Renal pelvis (tissue), 4 donors: ENCODE results near the gene CD55. TPM values are rescaled to one million over a fixed set of nuclear protein-coding genes. Genes with fewer than 3 reads are reported as not detected.

ENCODE experiments used
- DNase-seq: peaks from one replicate; pipeline ENCODE4 v3.0.0-alpha.2; 2013
- polyA plus RNA-seq, 3 donors: library from polyadenylated mRNA; unstranded; fragments of 120-200 nt; gene quantifications; one replicate each; pipeline ENCODE4 v1.2.1, GENCODE V29; 2013; ENCODE audit not compliant: insufficient read length in 3 of 3

CD55 gene
- polyA plus RNA-seq, 3 donors, result 37.2 to 49.6 (median 44.6) TPM

DNA sequence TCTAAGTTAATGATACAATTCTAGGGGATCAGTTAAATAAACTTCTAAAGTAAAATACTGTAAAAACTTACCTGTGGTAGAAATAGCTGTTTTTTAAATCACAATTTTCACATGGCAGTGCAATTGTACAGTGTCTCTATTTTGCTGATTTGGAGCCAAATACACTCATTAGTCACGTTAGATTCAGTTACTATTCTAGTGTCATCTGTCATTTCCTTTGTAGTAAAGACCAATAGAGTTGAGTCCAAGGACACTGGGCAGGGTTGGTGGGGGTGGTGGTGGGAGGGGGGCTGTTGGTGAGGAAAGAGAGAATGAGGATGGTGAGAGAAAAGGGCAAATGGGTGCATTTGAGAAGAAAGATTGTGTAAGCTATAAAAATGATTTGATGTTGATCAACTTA is 33.6 kb downstream of the CD55 start:
- DNase-seq, result no peak

DNA sequence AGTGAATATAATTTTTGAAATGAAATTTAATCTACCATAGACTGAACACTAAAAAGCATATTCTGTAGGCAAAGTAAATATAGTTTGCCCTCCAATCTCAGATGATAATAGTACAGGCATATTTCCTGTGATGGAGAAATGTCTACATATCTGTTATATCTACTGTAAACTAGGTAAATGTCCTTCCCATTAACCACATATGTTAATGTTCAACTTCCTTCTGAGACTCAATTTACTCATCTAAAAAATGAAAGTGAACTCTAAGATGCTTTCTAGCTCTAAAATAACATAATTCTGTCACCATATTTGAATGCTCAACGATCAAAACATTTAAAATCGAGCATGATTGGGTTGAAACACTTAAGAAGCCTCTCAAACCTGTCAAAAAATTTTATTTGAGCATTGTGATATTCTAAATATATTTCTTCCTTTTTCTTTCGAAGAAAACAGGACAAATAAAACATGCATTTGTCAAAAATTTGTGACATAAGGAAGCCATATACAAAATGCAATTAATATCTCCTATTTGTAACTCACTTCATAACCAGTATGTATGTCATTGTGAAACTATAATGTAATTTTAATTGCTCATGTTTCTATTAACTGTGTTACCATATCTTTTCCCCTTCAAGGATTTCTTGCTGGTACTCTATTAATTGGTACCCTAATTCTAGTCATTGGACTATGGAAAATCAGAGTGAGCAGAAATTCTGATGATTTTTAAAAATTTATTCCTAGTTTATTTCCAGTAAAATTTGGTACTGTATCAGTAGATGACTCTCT is 34.2 kb downstream of the CD55 start:
- no peak for DNase-seq

DNA sequence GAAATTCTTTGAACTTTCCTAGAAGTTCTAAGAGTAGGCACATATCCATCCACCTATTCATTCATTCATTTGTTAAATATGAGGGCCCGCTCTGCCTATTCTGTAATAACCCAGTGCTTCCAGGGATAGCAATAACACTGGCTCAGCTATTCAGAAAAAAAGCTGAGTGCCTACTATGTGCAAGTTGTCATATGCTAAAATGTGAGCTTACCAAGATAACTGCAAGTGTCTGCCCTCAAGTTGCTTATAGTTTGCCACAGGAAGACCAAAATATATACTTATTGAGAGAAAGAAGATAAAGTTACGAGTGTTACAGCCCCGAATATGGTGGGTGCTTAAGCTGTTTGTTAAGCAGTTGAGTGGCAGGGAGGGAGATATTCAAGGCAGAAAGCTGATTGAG is 39.6 kb downstream of the CD55 start:
- no peak for DNase-seq

GRCh38 chr1:207361889-207362288 is 40.4 kb downstream of the CD55 start:
- DNase-seq, result no peak

DNA sequence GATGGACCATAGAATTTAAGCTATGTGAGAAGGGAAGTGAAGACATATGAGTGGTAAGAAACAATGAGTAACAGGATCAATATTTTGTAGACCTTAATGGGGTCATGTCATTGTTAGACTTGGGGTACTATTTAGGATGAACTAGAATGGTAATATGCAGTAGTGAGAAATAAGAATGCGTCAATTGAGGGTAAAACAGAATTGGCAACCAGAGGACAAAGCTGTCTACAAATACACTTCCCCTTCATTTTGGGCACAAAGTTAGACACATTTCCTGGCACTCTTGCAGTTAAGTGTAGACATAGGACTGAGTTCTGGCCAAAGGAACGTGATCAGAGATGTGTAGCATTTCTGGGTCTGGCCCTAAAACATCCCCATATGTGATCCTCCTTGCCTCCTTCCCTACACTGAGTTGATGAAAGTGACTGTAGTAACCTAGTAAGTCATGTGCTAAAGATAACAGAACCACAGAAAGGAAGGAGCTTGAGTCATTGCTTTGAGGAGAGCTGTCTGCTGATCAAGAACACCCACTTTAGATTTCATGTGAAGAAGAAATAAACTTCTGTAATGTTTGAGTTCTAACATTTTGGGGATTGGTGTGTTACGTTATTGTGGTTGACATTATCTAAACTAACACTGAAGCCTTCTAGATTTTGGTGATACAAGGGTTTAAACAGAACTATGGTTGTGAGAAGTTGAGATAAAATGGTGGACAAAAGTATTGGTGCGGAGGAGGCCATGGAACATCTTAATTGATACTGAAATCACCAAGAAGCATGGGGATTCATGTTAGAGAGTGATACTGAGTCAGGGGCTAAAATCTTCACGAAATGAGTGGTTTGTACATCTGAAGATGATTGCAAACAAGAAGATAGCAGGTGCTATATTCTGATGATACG is 41.7 kb downstream of the CD55 start:
- DNase-seq, result no peak

- DNase-seq, result no peak
These were observed 42.4 kb downstream of the CD55 start for GRCh38 chr1:207363871-207364270.

DNA sequence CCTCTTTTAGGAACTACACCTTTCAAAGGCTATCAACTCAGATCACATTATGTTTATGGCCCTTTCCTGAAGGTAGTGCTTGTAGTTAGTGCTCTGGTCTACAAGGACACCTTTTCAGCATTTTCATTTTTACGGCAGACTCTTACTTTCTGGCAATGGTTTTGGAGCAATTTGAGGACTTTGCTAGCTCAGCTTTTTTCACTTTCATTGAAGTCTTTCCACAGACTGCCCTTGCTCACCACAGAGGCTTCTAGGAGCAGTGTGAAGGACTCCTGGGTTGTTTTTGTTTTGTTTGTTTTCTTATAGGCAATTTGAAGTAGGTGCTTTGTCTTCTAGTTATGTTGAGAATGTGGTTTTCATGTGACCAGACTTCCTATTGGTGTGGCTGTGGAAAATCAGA is 43.1 kb downstream of the CD55 start:
- no peak for DNase-seq

GRCh38 chr1:207365063-207365462 is 43.6 kb downstream of the CD55 start:
- no peak for DNase-seq

DNA sequence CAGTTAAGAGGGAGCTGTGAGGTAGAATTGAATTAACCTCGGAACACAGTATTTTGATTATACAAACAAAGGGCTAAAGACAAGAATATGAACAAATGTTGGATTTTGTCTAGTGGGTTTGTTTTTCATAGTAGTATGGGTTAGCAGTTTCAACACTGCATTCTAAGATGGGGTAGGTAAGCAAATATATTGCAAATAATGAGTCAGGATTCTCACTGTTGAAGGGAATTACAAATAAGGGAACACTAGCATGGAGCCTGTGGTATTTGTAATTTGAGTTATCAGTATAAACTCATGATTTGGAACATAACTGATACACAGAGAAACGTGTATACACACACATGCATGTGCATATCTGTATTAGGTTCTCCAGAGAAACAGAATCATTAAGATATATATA is 44.5 kb downstream of the CD55 start:
- DNase-seq, result no peak

- DNase-seq, result no peak
These were observed 67.2 kb downstream of the CD55 start for GRCh38 chr1:207388721-207389120.

GRCh38 chr1:207389728-207390464 is 68.4 kb downstream of the CD55 start:
- DNase-seq, result no peak

DNA sequence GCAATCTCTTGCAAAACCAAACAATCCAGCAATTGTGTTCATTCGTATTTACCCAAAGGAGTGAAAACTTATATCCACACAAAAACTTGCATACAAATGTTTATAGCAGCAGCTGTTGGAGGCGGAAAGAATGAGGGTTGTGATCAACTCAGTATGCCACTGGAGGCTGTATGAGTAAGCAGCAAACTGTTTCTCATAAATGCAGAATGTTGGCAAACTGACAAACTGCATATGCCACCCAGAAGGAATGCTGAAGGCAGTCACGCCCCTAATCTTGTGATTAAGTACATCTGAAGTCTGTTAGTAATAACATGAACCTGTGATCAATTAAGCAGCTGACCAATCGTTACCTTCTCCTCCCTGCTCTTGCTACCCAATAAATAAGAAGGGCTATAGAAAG is 72.1 kb downstream of the CD55 start:
- DNase-seq, result no peak

DNA sequence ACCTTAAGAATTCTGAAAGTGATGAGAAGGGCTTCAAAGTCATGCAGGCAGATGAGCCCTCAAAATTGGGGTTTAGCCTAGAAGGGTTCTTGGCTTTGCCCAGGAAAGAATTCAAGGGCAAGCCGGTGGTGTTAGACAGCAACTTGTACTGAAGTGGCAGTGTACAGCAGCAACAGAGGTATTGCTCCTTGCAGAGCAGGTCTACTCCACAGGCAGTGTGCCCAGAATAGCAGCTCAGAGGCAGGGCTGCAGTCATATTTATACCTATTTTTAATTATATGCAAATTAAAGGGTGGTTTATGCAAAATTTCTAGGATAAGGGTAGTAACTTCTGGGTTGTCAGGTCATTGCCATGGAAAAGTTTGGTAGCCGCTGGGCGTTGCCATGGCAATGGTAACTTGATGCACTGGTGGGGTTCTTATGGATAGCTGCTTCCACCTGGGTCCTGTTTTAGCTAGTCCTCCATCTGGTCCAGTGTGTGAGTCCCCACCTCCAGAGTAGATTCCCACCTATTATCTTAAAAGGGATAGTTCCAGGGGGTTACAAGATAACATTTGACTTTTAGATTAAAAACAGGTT is 74.8 kb downstream of the CD55 start:
- no peak for DNase-seq

DNA sequence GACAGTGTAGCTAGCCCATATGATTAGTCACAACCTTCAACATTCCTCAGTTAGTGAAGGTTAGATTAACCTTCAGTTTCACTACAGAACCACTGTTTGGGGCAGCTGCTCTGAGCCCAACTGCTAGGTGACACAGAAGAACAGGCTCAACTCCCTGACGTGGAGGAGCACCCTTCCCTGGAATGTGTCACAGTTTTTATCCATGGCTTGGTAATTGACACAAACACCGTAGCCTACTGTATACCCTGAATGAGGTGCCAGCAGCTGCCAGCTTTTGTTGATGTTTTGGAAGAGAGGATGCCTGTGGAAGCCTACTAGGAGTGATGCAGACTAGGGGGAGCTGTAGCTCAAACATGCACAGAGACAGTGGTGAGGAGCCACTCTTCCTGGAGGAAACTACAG is 76.0 kb downstream of the CD55 start:
- DNase-seq, result no peak

DNA sequence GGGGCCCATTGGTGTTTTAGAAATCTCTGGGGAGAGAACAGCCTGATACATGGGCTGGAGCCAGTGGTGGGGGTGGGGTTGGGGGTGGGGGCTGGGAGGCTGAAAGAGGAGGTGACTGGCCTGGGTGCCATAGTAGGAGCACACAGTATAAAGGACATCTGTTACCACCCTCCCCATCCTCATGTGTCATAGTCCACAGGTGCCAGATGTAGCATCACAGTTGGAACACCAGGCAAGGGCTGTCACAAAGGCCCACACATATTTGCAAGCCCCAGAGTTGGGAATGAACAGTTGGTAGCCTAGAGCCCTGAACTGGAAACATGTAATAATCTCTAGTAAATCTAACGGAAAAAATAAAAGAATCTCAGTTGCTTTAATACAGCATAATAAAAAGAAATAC is 77.5 kb downstream of the CD55 start:
- no peak for DNase-seq

GRCh38 chr1:207401578-207401977 is 80.1 kb downstream of the CD55 start:
- no peak for DNase-seq

DNA sequence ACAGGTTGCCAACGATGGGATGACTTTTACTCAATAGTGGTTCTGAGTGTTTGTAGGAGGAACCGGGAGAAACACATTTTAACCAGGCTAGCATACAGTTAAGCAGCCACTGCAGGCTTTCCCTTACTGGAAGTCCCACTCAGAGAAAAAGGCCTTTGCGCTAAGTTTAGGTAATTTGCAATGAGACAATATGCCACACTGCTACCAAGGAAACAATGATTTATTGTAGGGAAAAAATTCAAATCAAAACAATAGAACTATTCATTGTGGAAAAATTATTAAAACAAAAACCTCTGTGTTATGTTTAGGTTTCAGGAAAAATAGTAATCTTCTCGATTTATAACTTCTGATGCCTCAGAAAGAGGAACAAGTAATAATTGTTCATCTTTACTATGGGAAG is 81.3 kb downstream of the CD55 start:
- DNase-seq, result no peak

- DNase-seq, result peak; percentile 66
These were observed 83.5 kb downstream of the CD55 start for GRCh38 chr1:207404849-207405525.

DNA sequence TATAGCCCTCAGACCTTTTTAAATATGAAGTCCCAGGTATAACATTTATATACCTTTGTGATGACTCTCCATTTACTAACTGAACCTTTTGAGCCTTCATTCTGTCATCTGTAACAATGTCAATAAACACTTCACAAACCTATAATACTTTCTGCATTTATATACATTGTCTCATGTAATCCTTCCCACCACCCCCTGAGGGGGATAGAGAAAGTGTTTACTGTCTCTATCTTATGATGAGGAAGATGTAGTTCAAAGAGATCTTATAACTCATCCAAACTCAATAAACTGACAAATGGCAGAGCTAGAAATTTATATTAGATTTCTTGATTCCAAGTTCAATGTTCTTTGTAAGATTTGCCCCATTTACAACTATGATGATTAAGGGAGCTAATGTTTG is 84.3 kb downstream of the CD55 start:
- no peak for DNase-seq

DNA sequence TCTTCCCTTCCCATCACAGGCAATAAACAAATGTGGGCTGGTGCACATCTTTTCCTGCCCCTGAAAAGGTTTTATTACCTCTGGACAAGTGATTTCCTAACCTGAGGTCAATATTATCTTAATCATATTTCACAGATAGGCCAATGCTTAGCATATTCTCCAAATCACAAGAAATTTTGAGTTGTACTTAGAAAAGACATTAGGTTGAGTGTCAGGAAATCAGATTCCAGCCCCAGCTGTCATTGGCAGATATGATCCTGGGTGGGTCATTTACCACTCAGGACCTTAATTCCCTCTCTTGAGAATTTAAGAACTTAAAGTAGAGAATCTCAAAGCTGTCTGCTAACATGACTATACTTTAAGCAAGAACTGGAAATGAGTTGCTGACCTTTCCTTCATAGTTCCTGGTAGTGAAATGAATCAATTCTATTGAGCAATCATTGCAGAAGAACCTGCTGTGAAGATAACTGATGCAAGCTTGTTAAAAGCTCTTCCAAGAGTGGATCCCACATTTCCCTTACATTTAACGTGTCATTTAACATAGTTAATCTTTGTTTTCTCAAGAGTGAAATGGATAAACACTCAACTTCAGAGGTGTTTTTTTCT is 86.3 kb downstream of the CD55 start:
- DNase-seq, result no peak
